GM19324 (cell line): ENCODE results near the gene U2AF2.

ENCODE experiments used
- ATAC-seq: cut with Tn5 transposase; IDR thresholded peaks from one replicate; pipeline ENCODE4 v1.9.1; 2021; ENCODE audit warnings: mild to moderate bottlenecking, moderate library complexity; ENCODE audit not compliant: unreplicated experiment, low FRiP score

The U2AF2 gene

GRCh38 chr19:55673465-55673864 is 18.6 kb downstream of the U2AF2 start:
- ATAC-seq, result no peak

GRCh38 chr19:55673889-55674288 is 19.1 kb downstream of the U2AF2 start:
- no peak for ATAC-seq

GRCh38 chr19:55674459-55674840 is 19.6 kb downstream of the U2AF2 start:
- no peak for ATAC-seq

GRCh38 chr19:55674841-55675660 is 20.2 kb downstream of the U2AF2 start, which contains the start of gene EPN1:
TSS of gene EPN1 (plus strand) at chr19:55675226. CDS start at chr19:55678628, 3,402 bp downstream.
- ATAC-seq, result peak; percentile 75

GRCh38 chr19:55675661-55676354 is 21.0 kb downstream of the U2AF2 start:
- no peak for ATAC-seq

GRCh38 chr19:55676383-55676782 is 21.5 kb downstream of the U2AF2 start:
- no peak for ATAC-seq

GRCh38 chr19:55676889-55677505 is 22.2 kb downstream of the U2AF2 start:
- no peak for ATAC-seq

- no peak for ATAC-seq
These were observed 22.8 kb downstream of the U2AF2 start for GRCh38 chr19:55677572-55678028.

- peak; percentile 66 for ATAC-seq
These were observed 23.4 kb downstream of the U2AF2 start for GRCh38 chr19:55678121-55678671.

- no peak for ATAC-seq
These were observed 24.8 kb downstream of the U2AF2 start for GRCh38 chr19:55679343-55680257.

- ATAC-seq, result no peak
These were observed 25.7 kb downstream of the U2AF2 start for GRCh38 chr19:55680339-55681130.

GRCh38 chr19:55681131-55682092 is 26.6 kb downstream of the U2AF2 start:
- no peak for ATAC-seq

GRCh38 chr19:55683449-55684261 is 28.8 kb downstream of the U2AF2 start:
- no peak for ATAC-seq

- no peak for ATAC-seq
These were observed 30.3 kb downstream of the U2AF2 start for GRCh38 chr19:55684946-55685681.

- ATAC-seq, result no peak
These were observed 30.9 kb downstream of the U2AF2 start for GRCh38 chr19:55685776-55686175.

GRCh38 chr19:55686311-55687050 is 31.6 kb downstream of the U2AF2 start:
- no peak for ATAC-seq
